Kidney (tissue), 14 donors: ENCODE measurements around the gene TRAF3IP1. TPM values are rescaled to one million over a fixed set of nuclear protein-coding genes. Genes with fewer than 3 reads are reported as not detected.
A peak's percentile ranks its signal among the peaks of the same experiment; 100 is the strongest.
"Not testable (repeated sequence)": the region's sequence is repeated elsewhere in the genome, so short reads cannot be mapped to it uniquely, and the experiment has no call there.

Experiments
- DNase-seq, 5 donors: peaks; one replicate each; pipeline ENCODE4 v3.0.0-alpha.2; 2013 to 2020
- FAIRE-seq: peaks from 2 replicates; lab custom pipeline; 2012; peaks lifted over from hg19 to GRCh38; lab: Jason Lieb, UNC
- H3K27ac ChIP-seq, 2 donors: one replicate each; pipeline ENCODE4 v1.7.0; 2013; ENCODE audit warnings: low read depth in 2 of 2, low read length in 2 of 2, inconsistent platforms in 1 of 2
- H3K27me3 ChIP-seq: one replicate; pipeline ENCODE4 v1.7.1; 2013; ENCODE audit warnings: low read length, inconsistent platforms; ENCODE audit not compliant: control insufficient read depth, insufficient read depth
- H3K36me3 ChIP-seq, 3 donors: one replicate each; pipeline versions ENCODE4 v1.7.0 to v1.7.1; 2013; ENCODE audit warnings: low read length in 3 of 3, control low read depth in 1 of 3, inconsistent platforms in 1 of 3; ENCODE audit not compliant: insufficient read depth in 3 of 3, control insufficient read depth in 2 of 3
- H3K4me1 ChIP-seq, 3 donors: one replicate each; pipeline versions ENCODE4 v1.7.0 to v1.7.1; 2013; ENCODE audit warnings: low read length in 3 of 3, inconsistent platforms in 1 of 3, low read depth in 1 of 3; ENCODE audit not compliant: control insufficient read depth in 2 of 3, insufficient read depth in 2 of 3
- H3K4me3 ChIP-seq, 3 donors: one replicate each; pipeline versions ENCODE4 v1.7.0 to v1.8.1; 2013; ENCODE audit warnings: low read length in 3 of 3, control low read depth in 1 of 3, inconsistent platforms in 1 of 3
- H3K9ac ChIP-seq, 3 donors: one replicate each; pipeline versions ENCODE4 v1.7.0 to v1.7.1; 2013; ENCODE audit warnings: low read length in 3 of 3, control low read depth in 1 of 3, inconsistent platforms in 1 of 3
- H3K9me3 ChIP-seq, 3 donors: one replicate each; pipeline versions ENCODE4 v1.7.0 to v1.7.1; 2013; ENCODE audit warnings: low read length in 3 of 3, control low read depth in 1 of 3, inconsistent platforms in 1 of 3; ENCODE audit not compliant: control insufficient read depth in 2 of 3, insufficient read depth in 1 of 3
- CTCF ChIP-seq: IDR thresholded peaks from 3 replicates; pipeline ENCODE4 v1.5.1; 2012; ENCODE audit warnings: mild to moderate bottlenecking, moderate library complexity, borderline replicate concordance; ENCODE audit not compliant: insufficient read depth; ENCODE audit errors: extremely low read depth
- intact Hi-C: fragments of 100-400 bp; cut with DNase I; formaldehyde crosslinking; loops from one replicate; pipeline ENCODE4 v1.11.1; 2022
- polyA plus RNA-seq: library from polyadenylated mRNA; stranded (reverse); fragments of 350-450 nt; fragmentation: Illumina TruSeq; extraction: RNeasy Lipid Tissue Mini Kit (QIAGEN cat#74804); gene quantifications from one replicate; pipeline ENCODE4 v1.2.3, GENCODE V29; 2014; ENCODE audit warnings: low read depth, low replicate concordance; ENCODE audit not compliant: insufficient read depth
- total RNA-seq: library from RNA; stranded (reverse); fragmentation: NEBNext Ultra II Directional; extraction: Animal tissue kit (Norgen Biotek cat#: 25700); gene quantifications from one replicate; pipeline ENCODE4 v1.2.1, GENCODE V29; 2021
- donor health status: control.
- donor health status: control.
- donor health status: control.
- donor health status: control.
- donor health status: control.
- donor health status: DM: yes; HTN: yes; CAD: no.
- donor health status: Normal renal cell carcinoma (clear cell type).

Gene TRAF3IP1
- total and polyA plus RNA-seq, 2 donors from 2014 or later: 6.4 to 24.2 TPM

GRCh38 chr2:238370094-238370822 lies 49.9 kb downstream of the TRAF3IP1 start:
- intact Hi-C loops: no loop called here
- H3K27ac ChIP-seq: no peak overlapping the region

GRCh38 chr2:238370823-238371372 lies 50.6 kb downstream of the TRAF3IP1 start:
- no peak overlapping the region for H3K4me3 ChIP-seq
- no peak for FAIRE-seq
- intact Hi-C loops: no loop called here
- peak; percentile 68 for TF ChIP-seq CTCF
- H3K27ac ChIP-seq: no peak overlapping the region
- H3K9ac ChIP-seq: no peak overlapping the region
- DNase-seq: peak in 3 of 5 donors; percentile 72 to 86 (median 79)
- no peaks in the 10 kb centered on the region for H3K36me3 ChIP-seq
- peaks cover 0 to 2% (median 0%) of the 10 kb centered on the region in 3 donors for H3K9me3 ChIP-seq
- H3K4me1 ChIP-seq: no peaks in the 10 kb centered on the region
- H3K27me3 ChIP-seq: no peaks in the 10 kb centered on the region

More at GRCh38 chr2:238370094-238370822, 49.9 kb downstream of the TRAF3IP1 start:
- H3K4me1 ChIP-seq: no peaks in the 10 kb centered on the region
- H3K9ac ChIP-seq: no peak overlapping the region
- no peak for TF ChIP-seq CTCF
- H3K9me3 ChIP-seq: peaks cover 0 to 2% (median 0%) of the 10 kb centered on the region in 3 donors
- no peaks in the 10 kb centered on the region for H3K36me3 ChIP-seq
- H3K27me3 ChIP-seq: no peaks in the 10 kb centered on the region
- DNase-seq (no peak), FAIRE-seq (no peak)
- H3K4me3 ChIP-seq: peak overlapping the region in 1 of 3 donors; percentile 12

- H3K4me3 ChIP-seq, FAIRE-seq, DNase-seq, intact Hi-C loops, H3K9ac ChIP-seq, H3K27me3 ChIP-seq, H3K36me3 ChIP-seq, H3K27ac ChIP-seq, H3K4me1 ChIP-seq, H3K9me3 ChIP-seq: not testable (repeated sequence)
Observed at GRCh38 chr2:238372277-238372676, 52.0 kb downstream of the TRAF3IP1 start.

GRCh38 chr2:238376884-238377391 lies 56.6 kb downstream of the TRAF3IP1 start:
- intact Hi-C loops: no loop called here
- H3K4me3 ChIP-seq: no peak overlapping the region
- no peaks in the 10 kb centered on the region for H3K9me3 ChIP-seq
- no peak for TF ChIP-seq CTCF
- H3K27me3 ChIP-seq: no peaks in the 10 kb centered on the region
- H3K4me1 ChIP-seq: peaks cover 0 to 3% (median 0%) of the 10 kb centered on the region in 3 donors
- H3K27ac ChIP-seq: no peak overlapping the region
- no peak overlapping the region for H3K9ac ChIP-seq
- peaks cover 0 to 5% (median 2%) of the 10 kb centered on the region in 3 donors for H3K36me3 ChIP-seq
- DNase-seq (no peak), FAIRE-seq (no peak)
